ENCODE results near the gene DPP3. TPM values are rescaled to one million over a fixed set of nuclear protein-coding genes. Genes with fewer than 3 reads are reported as not detected.

DPP3 gene
- total and polyA plus RNA-seq, 2 of the 4 experiments (the other 2 are of a cell fraction) = 51.8 to 66.3 TPM

GRCh38 chr11:66546966-66547661, 66.9 kb downstream of the DPP3 start (continued):
- no peak for TF ChIP-seq NFE2L2 (IDR thresholded peaks at IDR 0.05; ENCODE audit: low read depth, low read length)

GRCh38 chr11:66547662-66548009, 67.4 kb downstream of the DPP3 start:
- ATAC-seq (ENCODE audit: low read depth) = no peak
- ChIA-PET POLR2A (ENCODE audit: unreplicated experiment) (no interaction called here), CTCF (no interaction called here)
- BruUV-seq (replicated peaks) = no TSS peak
- H3K23ac ChIP-seq (ENCODE audit: low read depth, low read length) = no peak overlapping the region
- no peak for DNase-seq
- WGBS, 2 experiments (ENCODE audit: extremely low coverage in 2 of 2, insufficient read length in 1 of 2) = no CpG with 5 or more reads among the region's 5 CpGs
- no peak overlapping the region for H3K14ac ChIP-seq (replicated peaks; ENCODE audit: low read depth, low read length)
- H4K91ac ChIP-seq (ENCODE audit: insufficient read depth, low read depth, low read length) = no peak overlapping the region
- peaks cover 3 to 19% of the 10 kb centered on the region in 2 experiments; a peak in 2 of 4 replicates for H3K79me1 ChIP-seq (ENCODE audit: low read depth in 1 of 2, low read length in 2 of 2)
- H2BK120ac ChIP-seq (ENCODE audit: low read depth, low read length) = no peak overlapping the region
- no peak overlapping the region for H4K8ac ChIP-seq (ENCODE audit: low read depth in 2 of 2, low read length in 2 of 2)
- no peak overlapping the region for H2AFZ ChIP-seq (replicated peaks; ENCODE audit: low read length, poor library complexity)
- no peak for TF ChIP-seq NFE2L2 (IDR thresholded peaks at IDR 0.05; ENCODE audit: low read depth, low read length)
- TF ChIP-seq RFX5 (IDR thresholded peaks at IDR 0.05; ENCODE audit: low read depth, low read length) = no peak
- TF ChIP-seq FOS (IDR thresholded peaks at IDR 0.05; ENCODE audit: low read depth, low read length) = no peak
- TF ChIP-seq MAFK (IDR thresholded peaks at IDR 0.05; ENCODE audit: low read depth, low read length) = no peak
- no peak for TF ChIP-seq POLR2A (IDR thresholded peaks at IDR 0.05; ENCODE audit: low read depth, low read length)
- no peak for TF ChIP-seq SMC3 (IDR thresholded peaks at IDR 0.05; ENCODE audit: low read depth, low read length)
- no peak for TF ChIP-seq RCOR1 (IDR thresholded peaks at IDR 0.05; ENCODE audit: insufficient replicate concordance, low read length)
- no peak for TF ChIP-seq MXI1 (IDR thresholded peaks at IDR 0.05; ENCODE audit: borderline replicate concordance, low read depth, low read length)
- no peak for TF ChIP-seq USF2 (IDR thresholded peaks at IDR 0.05; ENCODE audit: low read depth, low read length)
- no peak for TF ChIP-seq ELK1 (IDR thresholded peaks at IDR 0.05; ENCODE audit: borderline replicate concordance, low read depth, low read length)
- TF ChIP-seq RAD21 (IDR thresholded peaks at IDR 0.05; ENCODE audit: low read length) = no peak
- no peak for TF ChIP-seq CTCF (conservative IDR thresholded peaks at IDR 0.05; ENCODE audit: low read depth, low read length)
- TF ChIP-seq BHLHE40 (IDR thresholded peaks at IDR 0.05; ENCODE audit: low read depth, low read length) = no peak
- no peak overlapping the region for H2BK5ac ChIP-seq (ENCODE audit: low read depth, low read length, poor library complexity, severe bottlenecking)
- H3K27ac ChIP-seq (ENCODE audit: insufficient read depth, low read length) = no peak overlapping the region
- no peak overlapping the region for H3K4me2 ChIP-seq (ENCODE audit: low read depth, low read length)
- no peaks in the 10 kb centered on the region for H4K20me1 ChIP-seq (ENCODE audit: insufficient read depth, low read length)
- H3K4ac ChIP-seq (ENCODE audit: low read depth, low read length) = no peak overlapping the region
- no peaks in the 10 kb centered on the region for H3K9me3 ChIP-seq (ENCODE audit: control insufficient read depth, insufficient read depth, low read length)
- H3K4me1 ChIP-seq (ENCODE audit: control insufficient read depth, insufficient read depth, low read length) = peaks cover 6% of the 10 kb centered on the region
- dilution Hi-C loops (cut with HindIII; ENCODE audit: low sequenced_read_pairs, unreplicated experiment) (no loop called here), intact Hi-C loops (cut with micrococcal nuclease) (loop anchor here (2.0 kb wide), 1 partner anchor 91 kb away; the partner anchor contains the start of gene RBM4), in situ Hi-C loops (cut with MboI; ENCODE audit: low sequenced_read_pairs) (no loop called here)
- H3K36me3 ChIP-seq (ENCODE audit: control insufficient read depth, insufficient read depth, low read length) = peaks cover 1% of the 10 kb centered on the region; the same call in 1 of the 2 replicates
- no peak overlapping the region for H4K5ac ChIP-seq (ENCODE audit: low read depth, low read length)
- no peak overlapping the region for H2BK15ac ChIP-seq (ENCODE audit: low read depth, low read length)
- H3K56ac ChIP-seq (ENCODE audit: extremely low read depth, insufficient read depth, low read length) = no peak overlapping the region
- H3K18ac ChIP-seq (ENCODE audit: low read depth, low read length) = no peak overlapping the region
- H2BK20ac ChIP-seq (ENCODE audit: low read depth, low read length) = no peak overlapping the region
- H2AK5ac ChIP-seq (ENCODE audit: low read depth, low read length) = no peak overlapping the region
- H3K27me3 ChIP-seq (ENCODE audit: control insufficient read depth, insufficient read depth, low read length) = peaks cover 28% of the 10 kb centered on the region
- no peaks in the 10 kb centered on the region for H3K9me1 ChIP-seq (ENCODE audit: insufficient read depth, low read length)
- H2AK9ac ChIP-seq (replicated peaks; ENCODE audit: low read depth, low read length, poor library complexity) = no peak overlapping the region
- H3K9ac ChIP-seq (ENCODE audit: low read depth, low read length) = no peak overlapping the region
- H3K4me3 ChIP-seq (ENCODE audit: insufficient read depth, low read depth, low read length) = no peak overlapping the region

Measured in IMR-90 (cell line).